Muscle layer of duodenum (tissue), 2 donors: ENCODE results near the gene HM13.
A peak's percentile ranks its signal among the peaks of the same experiment; 100 is the strongest.

Experiments
- H3K27ac ChIP-seq: one replicate; pipeline ENCODE4 v1.7.0; 2013; ENCODE audit warnings: mild to moderate bottlenecking, low read length
- H3K27me3 ChIP-seq: one replicate; pipeline ENCODE4 v1.7.0; 2013; ENCODE audit warnings: low read depth, mild to moderate bottlenecking, control low read depth, low read length
- H3K36me3 ChIP-seq, 2 donors: one replicate each; pipeline ENCODE4 v1.7.0; 2013; ENCODE audit warnings: low read length in 2 of 2, control low read depth in 1 of 2, mild to moderate bottlenecking in 1 of 2; ENCODE audit not compliant: insufficient read depth in 2 of 2, control insufficient read depth in 1 of 2
- H3K4me1 ChIP-seq, 2 donors: one replicate each; pipeline ENCODE4 v1.7.0; 2013; ENCODE audit warnings: low read length in 2 of 2, mild to moderate bottlenecking in 2 of 2, control low read depth in 1 of 2, moderate library complexity in 1 of 2; ENCODE audit not compliant: insufficient read depth in 2 of 2, control insufficient read depth in 1 of 2
- H3K4me3 ChIP-seq, 2 donors: one replicate each; pipeline ENCODE4 v1.7.0; 2013; ENCODE audit warnings: low read length in 2 of 2, low read depth in 1 of 2, mild to moderate bottlenecking in 1 of 2
- H3K9me3 ChIP-seq, 2 donors: one replicate each; pipeline ENCODE4 v1.7.0; 2013; ENCODE audit warnings: low read length in 2 of 2, control low read depth in 1 of 2, mild to moderate bottlenecking in 1 of 2; ENCODE audit not compliant: control insufficient read depth in 1 of 2
- donor health status: healthy.

Gene HM13

GRCh38 chr20:31562241-31562640 lies 48.0 kb downstream of the HM13 start:
- Histone ChIP-seq H3K36me3 (peaks cover 42 to 58% of the 10 kb centered on the region in 2 donors), H3K27me3 (no peaks in the 10 kb centered on the region), H3K4me3 (no peak overlapping the region), H3K4me1 (peaks cover 4 to 6% of the 10 kb centered on the region in 2 donors), H3K27ac (no peak overlapping the region), H3K9me3 (no peaks in the 10 kb centered on the region)

GRCh38 chr20:31564284-31564683 lies 50.0 kb downstream of the HM13 start:
- Histone ChIP-seq H3K9me3 (no peaks in the 10 kb centered on the region), H3K4me3 (no peak overlapping the region), H3K27ac (no peak overlapping the region), H3K4me1 (peaks cover 8 to 14% of the 10 kb centered on the region in 2 donors), H3K36me3 (peaks cover 46 to 67% of the 10 kb centered on the region in 2 donors), H3K27me3 (no peaks in the 10 kb centered on the region)

GRCh38 chr20:31565699-31566318 lies 51.6 kb downstream of the HM13 start:
- H3K27me3 ChIP-seq, result no peaks in the 10 kb centered on the region
- peaks cover 41 to 55% of the 10 kb centered on the region in 2 donors for H3K36me3 ChIP-seq
- H3K4me3 ChIP-seq, result no peak overlapping the region
- peaks cover 6 to 18% of the 10 kb centered on the region in 2 donors for H3K4me1 ChIP-seq
- H3K9me3 ChIP-seq, result no peaks in the 10 kb centered on the region
- H3K27ac ChIP-seq, result peak overlapping the region; percentile 31

GRCh38 chr20:31566319-31566657 lies 52.0 kb downstream of the HM13 start:
- no peaks in the 10 kb centered on the region for H3K9me3 ChIP-seq
- peaks cover 38 to 53% of the 10 kb centered on the region in 2 donors for H3K36me3 ChIP-seq
- no peak overlapping the region for H3K4me3 ChIP-seq
- H3K27me3 ChIP-seq, result no peaks in the 10 kb centered on the region
- H3K4me1 ChIP-seq, result peaks cover 6 to 18% of the 10 kb centered on the region in 2 donors
- peak overlapping the region; percentile 31 for H3K27ac ChIP-seq

- no peaks in the 10 kb centered on the region for H3K9me3 ChIP-seq
- H3K4me1 ChIP-seq, result peaks cover 6 to 18% of the 10 kb centered on the region in 2 donors
- peaks cover 33 to 47% of the 10 kb centered on the region in 2 donors for H3K36me3 ChIP-seq
- no peak overlapping the region for H3K4me3 ChIP-seq
- no peaks in the 10 kb centered on the region for H3K27me3 ChIP-seq
- peak overlapping the region; percentile 31 for H3K27ac ChIP-seq
Observed at GRCh38 chr20:31566658-31567379, 52.6 kb downstream of the HM13 start.

- Histone ChIP-seq H3K4me3 (no peak overlapping the region), H3K27ac (no peak overlapping the region), H3K27me3 (no peaks in the 10 kb centered on the region), H3K4me1 (peaks cover 8 to 18% of the 10 kb centered on the region in 2 donors), H3K36me3 (peaks cover 28 to 42% of the 10 kb centered on the region in 2 donors), H3K9me3 (no peaks in the 10 kb centered on the region)
Observed at GRCh38 chr20:31567380-31567720, 53.1 kb downstream of the HM13 start.

GRCh38 chr20:31568041-31568731 lies 53.9 kb downstream of the HM13 start:
- H3K27ac ChIP-seq, result no peak overlapping the region
- H3K9me3 ChIP-seq, result no peaks in the 10 kb centered on the region
- no peaks in the 10 kb centered on the region for H3K27me3 ChIP-seq
- peaks cover 10 to 18% of the 10 kb centered on the region in 2 donors for H3K4me1 ChIP-seq
- peaks cover 22 to 38% of the 10 kb centered on the region in 2 donors for H3K36me3 ChIP-seq
- H3K4me3 ChIP-seq, result no peak overlapping the region

GRCh38 chr20:31568773-31569162 lies 54.5 kb downstream of the HM13 start:
- H3K9me3 ChIP-seq, result no peaks in the 10 kb centered on the region
- H3K4me3 ChIP-seq, result no peak overlapping the region
- no peaks in the 10 kb centered on the region for H3K27me3 ChIP-seq
- H3K4me1 ChIP-seq, result peaks cover 13 to 18% of the 10 kb centered on the region in 2 donors
- no peak overlapping the region for H3K27ac ChIP-seq
- H3K36me3 ChIP-seq, result peaks cover 22 to 34% of the 10 kb centered on the region in 2 donors

- no peak overlapping the region for H3K4me3 ChIP-seq
- H3K27me3 ChIP-seq, result no peaks in the 10 kb centered on the region
- H3K36me3 ChIP-seq, result peaks cover 22 to 28% of the 10 kb centered on the region in 2 donors
- H3K27ac ChIP-seq, result peak overlapping the region; percentile 45
- H3K9me3 ChIP-seq, result no peaks in the 10 kb centered on the region
- H3K4me1 ChIP-seq, result peaks cover 13 to 22% of the 10 kb centered on the region in 2 donors
Observed at GRCh38 chr20:31569163-31570020, 55.1 kb downstream of the HM13 start.

- peak overlapping the region; percentile 45 for H3K27ac ChIP-seq
- H3K36me3 ChIP-seq, result peaks cover 22 to 28% of the 10 kb centered on the region in 2 donors
- H3K4me1 ChIP-seq, result peaks cover 13 to 22% of the 10 kb centered on the region in 2 donors
- no peaks in the 10 kb centered on the region for H3K9me3 ChIP-seq
- no peaks in the 10 kb centered on the region for H3K27me3 ChIP-seq
- H3K4me3 ChIP-seq, result no peak overlapping the region
Observed at GRCh38 chr20:31570021-31570463, 55.8 kb downstream of the HM13 start.
